T-cell (primary cell): Measurements from ENCODE around the gene ACER3. TPM values are rescaled to one million over a fixed set of nuclear protein-coding genes. Genes with fewer than 3 reads are reported as not detected.

Experiments used
- total RNA-seq, 35 experiments: library from RNA in 6 of 35; stranded (reverse) in 6 of 35; fragments of 120-200 nt in 1 of 35; gene quantifications; one replicate each; pipeline versions ENCODE4 v1.2.1 to v1.2.4 and lab custom pipeline; 2013 to 2026

ACER3 gene
- total RNA-seq, 5 donors from 2014 or later (not counting 1 experiment from before 2014, with no cell fraction given) = 4.3 to 9.0 (median 5.2) TPM

Other genes with a start within 250 kb of the ACER3 start
- 1 to 10 TPM in 3 of 5 donors, under 1 TPM in 2; 0.77 to 3.6 (median 2.2) TPM for gene LRRC32, start 190.2 kb upstream of the ACER3 start, total RNA-seq
- gene TSKU, start 77.6 kb upstream of the ACER3 start, total RNA-seq = under 1 TPM in 3 of 5 donors, not detected in 2; 0.23 to 0.47 (median 0.32) TPM
- under 1 TPM in 1 of 5 donors, not detected in 4; 0.19 TPM for gene B3GNT6, start 173.5 kb downstream of the ACER3 start, total RNA-seq
- gene CAPN5, start 206.1 kb downstream of the ACER3 start, total RNA-seq = 1 to 10 TPM; 3.1 to 6.4 (median 4.0) TPM
- under 1 TPM in 1 of 5 donors, not detected in 4; 0.79 TPM for gene OMP, start 241.9 kb downstream of the ACER3 start, total RNA-seq